ENCODE measurements around the gene SLC2A11.
"Not testable (repeated sequence)": the region's sequence is repeated elsewhere in the genome, so short reads cannot be mapped to it uniquely, and the experiment has no call there.

DNA sequence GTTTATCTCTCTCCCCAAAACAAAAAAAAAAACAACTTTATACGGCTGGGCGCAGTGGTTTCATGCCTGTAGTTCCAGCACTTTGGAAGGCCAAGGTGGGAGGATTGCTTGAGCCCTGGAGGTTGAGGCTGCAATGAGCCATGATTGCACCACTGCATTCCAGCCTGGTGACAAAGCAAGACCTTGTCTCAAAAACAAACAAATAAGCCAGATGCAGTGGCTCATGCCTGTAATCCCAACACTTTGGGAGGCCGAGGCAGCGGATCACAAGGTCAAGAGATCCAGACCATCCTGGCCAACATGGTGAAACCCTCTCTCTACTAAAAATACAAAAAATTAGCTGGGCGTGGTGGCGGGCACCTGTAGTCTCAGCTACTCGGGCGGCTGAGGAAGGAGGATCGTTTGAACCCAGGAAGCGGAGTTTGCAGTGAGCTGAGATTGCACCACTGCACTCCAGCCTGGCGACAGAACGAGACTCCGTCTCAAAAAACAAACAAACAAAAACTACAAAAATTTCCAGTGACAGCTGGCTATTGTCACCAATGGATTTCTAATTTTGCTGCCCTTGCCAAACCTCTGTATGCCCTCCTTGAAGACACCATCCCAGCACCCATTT lies 64.0 kb downstream of the SLC2A11 start:
- TF ChIP-seq, protein P1, sequence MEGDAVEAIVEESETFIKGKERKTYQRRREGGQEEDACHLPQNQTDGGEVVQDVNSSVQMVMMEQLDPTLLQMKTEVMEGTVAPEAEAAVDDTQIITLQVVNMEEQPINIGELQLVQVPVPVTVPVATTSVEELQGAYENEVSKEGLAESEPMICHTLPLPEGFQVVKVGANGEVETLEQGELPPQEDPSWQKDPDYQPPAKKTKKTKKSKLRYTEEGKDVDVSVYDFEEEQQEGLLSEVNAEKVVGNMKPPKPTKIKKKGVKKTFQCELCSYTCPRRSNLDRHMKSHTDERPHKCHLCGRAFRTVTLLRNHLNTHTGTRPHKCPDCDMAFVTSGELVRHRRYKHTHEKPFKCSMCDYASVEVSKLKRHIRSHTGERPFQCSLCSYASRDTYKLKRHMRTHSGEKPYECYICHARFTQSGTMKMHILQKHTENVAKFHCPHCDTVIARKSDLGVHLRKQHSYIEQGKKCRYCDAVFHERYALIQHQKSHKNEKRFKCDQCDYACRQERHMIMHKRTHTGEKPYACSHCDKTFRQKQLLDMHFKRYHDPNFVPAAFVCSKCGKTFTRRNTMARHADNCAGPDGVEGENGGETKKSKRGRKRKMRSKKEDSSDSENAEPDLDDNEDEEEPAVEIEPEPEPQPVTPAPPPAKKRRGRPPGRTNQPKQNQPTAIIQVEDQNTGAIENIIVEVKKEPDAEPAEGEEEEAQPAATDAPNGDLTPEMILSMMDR (IDR thresholded peaks at IDR 0.05), result not testable (repeated sequence)
- TF ChIP-seq POLR2A (IDR thresholded peaks at IDR 0.05), result not testable (repeated sequence)
